CD4-positive, alpha-beta T cell treated with Interleukin-15 for 1 hour (primary cell): ENCODE results near the gene NPW.
"Not testable (repeated sequence)": the region's sequence is repeated elsewhere in the genome, so short reads cannot be mapped to it uniquely, and the experiment has no call there.

Experiments
- DNase-seq: peaks from one replicate; pipeline ENCODE4 v3.0.0-alpha.2; 2020

Gene NPW

GRCh38 chr16:2023092-2024031 is 3.8 kb downstream of the NPW start:
- peak; percentile 93 for DNase-seq

- DNase-seq, result no peak
Measured at GRCh38 chr16:2024032-2024420, 4.4 kb downstream of the NPW start.

GRCh38 chr16:2025251-2025650 is 5.7 kb downstream of the NPW start:
- DNase-seq, result no peak

GRCh38 chr16:2025878-2026460 is 6.4 kb downstream of the NPW start:
- no peak for DNase-seq

- DNase-seq, result no peak
Measured at GRCh38 chr16:2026461-2027023, 7.0 kb downstream of the NPW start, which contains the start of gene NHERF2. TSS of gene NHERF2 (plus strand) at chr16:2026902. CDS start at chr16:2027006, 104 bp downstream.

- no peak for DNase-seq
Measured at GRCh38 chr16:2027024-2028010, 7.7 kb downstream of the NPW start.

GRCh38 chr16:2028146-2028545 is 8.6 kb downstream of the NPW start:
- no peak for DNase-seq

GRCh38 chr16:2028620-2029220 is 9.1 kb downstream of the NPW start:
- no peak for DNase-seq

GRCh38 chr16:2029350-2029749 is 9.8 kb downstream of the NPW start:
- no peak for DNase-seq

- no peak for DNase-seq
Measured at GRCh38 chr16:2030036-2030435, 10.5 kb downstream of the NPW start.

GRCh38 chr16:2031081-2031577 is 11.5 kb downstream of the NPW start:
- no peak for DNase-seq

- DNase-seq, result no peak
Measured at GRCh38 chr16:2032285-2033056, 12.9 kb downstream of the NPW start.

GRCh38 chr16:2033057-2033908 is 13.7 kb downstream of the NPW start:
- DNase-seq, result peak; percentile 38

GRCh38 chr16:2033909-2034695 is 14.5 kb downstream of the NPW start:
- DNase-seq, result not testable (repeated sequence)

GRCh38 chr16:2034696-2035430 is 15.3 kb downstream of the NPW start:
- DNase-seq, result no peak

GRCh38 chr16:2035431-2036199 is 16.0 kb downstream of the NPW start:
- no peak for DNase-seq

GRCh38 chr16:2036200-2036966 is 16.8 kb downstream of the NPW start:
- DNase-seq, result no peak
